Vagina (tissue), 2 donors: ENCODE results near the gene BECN2.

Source experiments
- CTCF ChIP-seq, 3 experiments: fragments of 450-650 bp in 2 of 3; fragments of 200-600 bp in 1 of 3; sonication (generic) in 1 of 3; IDR thresholded peaks; one replicate each; pipeline ENCODE4 v1.5.1; 2017 to 2019; ENCODE audit warnings: antibody characterized with exemption in 3 of 3, mild to moderate bottlenecking in 2 of 3, moderate library complexity in 2 of 3
- POLR2A ChIP-seq, 2 donors: fragments of 450-650 bp; IDR thresholded peaks; one replicate each; pipeline ENCODE4 v1.6.1; 2017; ENCODE audit warnings: antibody characterized with exemption in 2 of 2, mild to moderate bottlenecking in 2 of 2, moderate library complexity in 2 of 2
- POLR2AphosphoS5 ChIP-seq, 2 donors: sonication (generic); formaldehyde crosslinking; IDR thresholded peaks; one replicate each; pipeline ENCODE4 v1.9.0; 2017; ENCODE audit warnings: antibody characterized with exemption in 2 of 2, mild to moderate bottlenecking in 2 of 2, low read depth in 1 of 2; ENCODE audit not compliant: insufficient read depth in 1 of 2

- TF ChIP-seq CTCF (IDR thresholded peaks at IDR 0.05): no peak
- TF ChIP-seq POLR2AphosphoS5 (IDR thresholded peaks at IDR 0.05; ENCODE audit: insufficient read depth in 1 of 2, low read depth in 1 of 2): no peak
- TF ChIP-seq POLR2A (IDR thresholded peaks at IDR 0.05): no peak
Observed at GRCh38 chr1:241916196-241916595, 41.4 kb upstream of the BECN2 start.
